Kidney epithelial cell (primary cell): ENCODE measurements around the gene ATXN1. TPM values are rescaled to one million over a fixed set of nuclear protein-coding genes. Genes with fewer than 3 reads are reported as not detected.

Source experiments
- DNase-seq: peaks from one replicate; pipeline ENCODE4 v3.0.0-alpha.2; 2010; ENCODE audit warnings: low read depth
- H3K27me3 ChIP-seq: 2 replicates; pipeline ENCODE4 v1.6.0; 2011; ENCODE audit warnings: low read length; ENCODE audit not compliant: control insufficient read depth, insufficient read depth
- H3K36me3 ChIP-seq: 2 replicates; pipeline ENCODE4 v1.5.1; 2011; ENCODE audit warnings: low read length; ENCODE audit not compliant: control insufficient read depth, insufficient read depth
- H3K4me3 ChIP-seq: 2 replicates; pipeline ENCODE4 v1.5.1; 2011; ENCODE audit warnings: low read depth, mild to moderate bottlenecking, control low read depth, low read length
- CTCF ChIP-seq: IDR thresholded peaks from 2 replicates; pipeline ENCODE4 v1.5.1; 2011; ENCODE audit warnings: mild to moderate bottlenecking, moderate library complexity, low read length, control low read depth, inconsistent platforms; ENCODE audit not compliant: insufficient read depth, poor library complexity, severe bottlenecking
- total RNA-seq: library from RNA; depleted of rRNA; stranded (reverse); fragments of >200 nt; gene quantifications from 2 replicates; pipeline ENCODE4 v1.2.3, GENCODE V29; 2015

Gene ATXN1
- total RNA-seq, 1 donor from 2014 or later = 12.5 TPM

DNA sequence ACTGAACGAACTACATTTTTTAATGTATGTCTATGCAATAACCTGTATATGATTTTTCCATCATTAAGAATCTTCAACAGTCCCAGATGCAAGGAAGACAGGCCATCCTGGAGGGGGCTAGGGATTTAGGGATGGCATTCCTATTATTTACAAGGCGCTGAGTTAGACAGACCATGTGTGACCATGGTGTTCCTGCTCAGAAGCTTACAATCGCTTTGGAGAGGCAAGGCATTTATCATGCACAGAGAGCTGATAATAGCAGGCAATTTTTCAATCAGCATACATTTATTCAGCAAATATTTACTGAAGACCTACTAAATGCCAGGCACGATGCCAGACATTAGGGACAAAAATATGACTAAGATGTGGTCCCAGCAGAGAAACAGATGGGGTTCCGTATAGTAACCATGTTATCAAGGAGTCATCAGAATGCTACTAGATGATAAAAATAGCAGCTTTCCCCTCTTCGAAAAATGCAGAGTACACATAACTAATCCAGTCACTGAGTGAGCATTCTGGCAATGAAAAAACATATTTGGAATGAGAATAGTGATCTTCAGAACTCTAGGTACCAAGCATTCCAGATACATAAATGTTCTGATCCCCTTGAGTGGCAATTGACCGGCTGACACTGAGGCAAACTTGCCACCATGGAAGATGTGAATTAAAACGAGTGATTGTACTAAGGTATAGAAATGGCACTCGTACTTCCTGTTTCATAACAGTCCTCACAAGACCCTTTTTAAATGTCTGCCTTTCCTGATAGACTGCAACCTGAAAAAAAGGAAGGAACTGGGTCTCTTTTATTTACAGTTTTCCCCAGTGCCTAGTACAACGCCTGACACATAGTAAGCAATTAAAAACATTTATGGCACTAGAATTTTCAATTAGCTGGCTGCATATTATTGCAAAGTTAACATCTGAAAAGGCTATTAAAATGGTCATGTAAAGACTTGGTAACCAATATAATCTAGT lies 135.7 kb downstream of the ATXN1 start:
- Histone ChIP-seq H3K36me3 (no peaks in the 10 kb centered on the region), H3K27me3 (no peaks in the 10 kb centered on the region), H3K4me3 (no peak overlapping the region)
- no peak for DNase-seq
- TF ChIP-seq CTCF = no peak

- no peak for TF ChIP-seq CTCF
- Histone ChIP-seq H3K4me3 (no peak overlapping the region), H3K36me3 (no peaks in the 10 kb centered on the region), H3K27me3 (no peaks in the 10 kb centered on the region)
- no peak for DNase-seq
Observed at GRCh38 chr6:16624636-16625290, 136.5 kb downstream of the ATXN1 start.

GRCh38 chr6:16623731-16624130 lies 137.5 kb downstream of the ATXN1 start:
- no peak for DNase-seq
- Histone ChIP-seq H3K4me3 (no peak overlapping the region), H3K36me3 (no peaks in the 10 kb centered on the region), H3K27me3 (no peaks in the 10 kb centered on the region)
- no peak for TF ChIP-seq CTCF

GRCh38 chr6:16623029-16623653 lies 138.1 kb downstream of the ATXN1 start:
- TF ChIP-seq CTCF = no peak
- H3K27me3 ChIP-seq = no peaks in the 10 kb centered on the region
- H3K36me3 ChIP-seq = no peaks in the 10 kb centered on the region
- no peak overlapping the region for H3K4me3 ChIP-seq
- DNase-seq = no peak

DNA sequence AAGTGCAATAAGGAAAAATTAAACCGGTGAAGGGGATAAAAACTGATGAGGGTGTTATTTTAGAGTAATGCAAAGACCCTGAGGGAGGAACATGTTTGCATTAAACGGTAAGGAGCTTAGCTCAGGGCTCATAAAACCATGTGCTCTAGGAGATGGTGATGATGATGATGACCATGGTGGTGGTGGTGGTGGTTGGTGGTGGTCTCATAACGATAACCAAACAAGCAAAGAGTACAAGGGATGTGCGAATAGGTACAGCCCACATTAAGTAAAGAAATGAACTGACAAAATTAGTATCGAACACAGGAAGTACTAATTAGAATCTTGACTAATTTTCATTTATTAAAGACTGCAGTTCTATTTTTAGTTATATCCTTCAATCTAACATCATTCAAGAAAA lies 139.1 kb downstream of the ATXN1 start:
- Histone ChIP-seq H3K27me3 (no peaks in the 10 kb centered on the region), H3K36me3 (no peaks in the 10 kb centered on the region), H3K4me3 (no peak overlapping the region)
- TF ChIP-seq CTCF = no peak
- no peak for DNase-seq
